Measurements from ENCODE around the gene XRCC4.

DNA sequence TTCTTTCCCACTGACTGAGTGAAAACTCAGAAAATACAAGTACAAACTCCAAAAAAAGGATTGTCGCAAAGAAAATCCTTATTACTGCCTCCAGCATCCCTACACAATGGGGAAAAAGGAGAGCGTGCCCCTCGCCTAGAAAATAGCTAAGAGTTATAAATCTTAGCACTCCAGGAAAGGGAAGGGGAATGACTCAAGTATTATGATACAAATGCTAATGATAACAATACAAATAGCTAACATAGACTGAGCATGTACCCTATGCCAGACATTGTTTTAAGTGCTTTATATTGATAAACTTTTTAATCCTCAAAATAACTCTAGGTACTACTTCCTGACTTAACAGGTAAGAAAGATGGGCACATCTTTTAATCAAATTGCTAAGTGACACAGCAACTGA is 323.4 kb downstream of the XRCC4 start:
- no peak for TF ChIP-seq CTCF (conservative IDR thresholded peaks at IDR 0.05)
- no peak for TF ChIP-seq ZFX (IDR thresholded peaks at IDR 0.05)
